HG03097 (cell line): ENCODE data around the gene MCU.
"Not testable (repeated sequence)": the region's sequence is repeated elsewhere in the genome, so short reads cannot be mapped to it uniquely, and the experiment has no call there.

Experiments
- ATAC-seq: cut with Tn5 transposase; IDR thresholded peaks from one replicate; pipeline ENCODE4 v1.9.1; 2021; ENCODE audit not compliant: unreplicated experiment, low FRiP score

The MCU gene

DNA sequence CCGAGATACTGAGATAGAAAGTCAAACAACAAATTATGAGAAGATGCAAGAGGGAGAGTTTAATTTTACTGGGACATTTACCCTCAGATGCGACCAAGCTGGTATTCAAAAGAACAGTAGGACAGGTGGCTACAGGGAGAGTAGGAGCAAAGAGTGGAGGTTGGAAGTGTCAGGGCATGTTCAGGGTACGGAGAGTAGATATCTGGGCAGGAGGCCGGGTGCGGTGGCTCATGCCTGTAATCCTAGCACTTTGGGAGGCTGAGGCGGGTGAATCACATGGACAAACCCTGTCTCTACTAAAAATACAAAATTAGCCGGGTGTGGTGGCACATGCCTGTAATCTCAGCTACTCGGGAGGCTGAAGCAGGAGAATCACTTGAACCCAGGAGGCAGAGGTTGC is 5.5 kb upstream of the MCU start:
- ATAC-seq = not testable (repeated sequence)

DNA sequence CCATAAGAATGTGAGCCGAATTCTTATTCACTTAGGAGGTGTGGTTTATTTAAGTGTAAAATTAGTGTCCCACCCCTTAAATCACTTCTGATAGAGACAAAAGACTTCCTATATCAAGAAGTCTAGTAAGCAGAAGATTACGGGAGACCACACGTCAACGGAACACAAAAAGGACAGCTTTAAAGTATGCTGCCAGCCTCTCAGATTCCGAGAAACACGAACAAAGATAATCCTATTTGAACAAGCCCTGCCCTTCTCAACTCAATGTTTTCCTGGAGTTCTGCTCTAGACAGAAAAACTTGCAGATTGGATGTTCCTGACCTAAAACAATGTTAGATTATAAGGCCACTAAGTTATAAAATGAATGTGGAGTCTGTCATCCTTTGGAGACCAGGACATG is 4.9 kb upstream of the MCU start:
- ATAC-seq = no peak

DNA sequence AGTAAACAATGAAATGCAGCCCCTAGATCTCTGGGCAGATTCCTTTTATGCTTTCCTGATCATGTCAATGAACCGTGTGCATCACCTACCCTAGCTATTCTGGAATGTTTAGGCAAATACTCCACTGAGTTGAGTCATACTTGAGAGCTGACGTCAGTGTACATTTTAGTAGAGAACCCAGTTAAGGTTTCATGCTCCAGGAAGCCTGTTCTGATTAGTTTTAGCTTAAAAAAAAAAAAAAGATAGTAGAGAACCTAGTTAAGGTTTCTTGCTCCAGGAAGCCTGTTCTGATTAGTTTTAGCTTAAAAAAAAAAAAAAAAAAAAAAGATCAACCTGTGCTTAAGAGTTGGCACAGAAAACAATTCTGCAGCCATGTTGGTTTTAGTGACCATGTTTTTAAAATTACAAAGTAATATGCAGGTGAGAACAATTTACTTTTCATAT is 3.7 kb upstream of the MCU start:
- ATAC-seq = no peak

DNA sequence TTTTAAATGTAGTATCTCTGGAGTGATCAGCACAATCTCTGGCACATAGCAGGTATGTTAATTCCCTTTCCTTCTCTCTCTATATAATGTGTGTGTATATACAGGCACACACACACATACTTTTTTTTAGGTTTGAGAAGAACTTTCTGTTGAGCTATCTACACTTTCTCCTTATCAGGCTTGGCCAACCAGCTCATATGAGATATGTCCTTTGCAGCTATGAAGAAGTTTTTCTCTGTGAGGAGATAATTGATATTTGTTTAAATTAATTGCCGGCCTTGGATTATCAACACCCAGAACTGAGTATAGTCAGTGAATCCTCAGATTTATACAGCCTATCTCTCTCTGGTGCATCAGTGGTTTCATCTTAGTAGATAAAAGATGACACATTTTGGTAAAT is 2.3 kb upstream of the MCU start:
- ATAC-seq = no peak

DNA sequence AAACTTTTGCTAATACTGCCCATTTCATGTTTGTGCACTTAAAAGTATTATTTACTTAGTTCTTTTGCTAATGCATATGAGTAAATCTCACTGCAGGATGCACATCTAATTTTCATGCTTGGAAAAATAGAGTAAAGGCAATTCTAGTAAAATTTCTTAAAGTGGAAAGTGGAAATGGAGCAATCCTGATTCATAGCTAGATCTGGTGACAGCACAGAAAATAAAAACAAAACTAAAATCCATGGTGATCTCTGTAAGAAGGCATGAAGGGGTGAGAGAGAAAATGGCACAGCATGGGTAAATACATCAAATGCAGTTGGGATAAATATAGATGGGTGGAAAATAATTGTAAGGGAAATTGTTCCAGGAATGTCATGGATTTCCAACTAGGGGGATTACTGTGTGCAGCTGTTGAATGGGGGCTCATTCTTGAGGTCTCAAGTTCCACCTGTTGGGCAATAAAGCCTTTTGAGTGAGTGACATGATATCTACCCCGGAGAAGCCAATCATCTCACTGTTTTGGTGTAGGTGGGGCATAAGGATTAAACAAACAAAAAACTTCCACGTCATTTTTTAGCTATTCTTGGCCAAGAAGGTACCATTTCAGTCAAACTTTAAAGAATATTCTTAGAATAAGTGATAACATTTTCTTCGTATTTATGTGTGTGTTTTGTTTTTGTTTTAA is 1.7 kb upstream of the MCU start:
- ATAC-seq = no peak

DNA sequence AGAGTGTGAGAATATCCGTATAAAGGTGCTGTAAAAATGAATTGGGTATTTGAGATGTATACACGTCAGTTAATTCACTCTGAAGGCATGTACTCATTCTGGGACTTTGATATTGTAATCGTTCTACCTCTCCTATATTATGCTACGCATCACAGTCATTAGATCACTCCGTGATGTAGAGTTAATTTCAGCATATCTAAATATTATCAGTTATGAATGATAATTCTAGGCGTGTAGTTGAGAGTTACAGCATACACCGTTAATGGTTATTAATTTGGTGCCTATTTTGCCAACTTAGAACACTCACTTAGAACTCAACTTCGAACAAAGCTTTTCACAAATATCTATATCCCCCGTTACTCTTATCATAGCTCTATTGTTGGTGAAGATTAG is 477 bp upstream of the MCU start:
- no peak for ATAC-seq

DNA sequence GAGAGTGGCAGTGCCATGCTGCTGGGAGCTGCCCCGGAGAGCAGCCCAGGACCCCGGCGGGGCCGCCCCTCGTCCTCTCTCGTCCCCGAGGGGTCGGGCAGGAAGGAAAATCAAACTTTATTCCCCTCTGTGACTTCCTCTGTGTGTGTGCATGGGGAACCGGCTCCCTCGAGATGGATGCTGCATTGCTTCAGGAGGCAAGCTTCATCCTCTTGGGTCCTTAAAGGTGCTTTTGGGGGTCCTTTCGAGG is 726 bp downstream of the MCU start:
- peak; percentile 21 for ATAC-seq

DNA sequence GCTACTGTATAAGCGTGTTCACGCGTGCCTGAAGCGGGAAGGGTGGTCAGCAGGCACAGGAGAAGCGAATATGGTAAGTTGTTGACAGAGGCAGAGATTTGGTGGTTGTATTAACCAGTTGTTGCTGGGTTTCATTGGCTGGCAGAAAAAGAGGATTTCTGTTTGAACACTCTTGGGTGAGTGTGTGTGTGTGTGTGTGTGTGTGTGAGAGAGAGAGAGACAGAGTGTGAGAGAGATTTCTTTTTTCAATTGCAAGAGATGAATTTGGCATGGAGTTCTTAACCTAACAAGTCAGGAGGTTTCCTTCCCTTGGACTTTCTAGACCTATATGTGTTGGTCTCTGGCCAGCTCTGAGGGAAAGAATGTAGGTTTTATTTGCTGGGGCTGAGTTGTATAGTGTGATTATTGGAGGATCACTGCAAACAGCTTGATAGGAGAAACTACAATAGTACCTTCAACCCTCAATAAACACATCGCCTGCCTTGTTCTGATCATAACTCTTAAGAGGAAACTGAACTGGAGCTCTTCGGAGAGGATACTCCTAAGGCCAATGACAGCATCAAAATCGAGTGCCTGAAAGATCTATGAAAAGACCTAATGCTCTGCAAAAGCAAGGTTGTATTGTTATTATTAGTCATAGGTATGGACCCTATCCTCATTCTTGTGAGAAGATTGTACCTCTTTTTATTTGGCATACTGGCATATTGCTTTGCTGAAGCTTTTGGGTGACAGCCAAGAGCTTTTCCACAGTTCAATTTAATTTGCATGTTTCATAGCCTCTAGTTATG is 1.2 kb downstream of the MCU start:
- ATAC-seq = no peak

DNA sequence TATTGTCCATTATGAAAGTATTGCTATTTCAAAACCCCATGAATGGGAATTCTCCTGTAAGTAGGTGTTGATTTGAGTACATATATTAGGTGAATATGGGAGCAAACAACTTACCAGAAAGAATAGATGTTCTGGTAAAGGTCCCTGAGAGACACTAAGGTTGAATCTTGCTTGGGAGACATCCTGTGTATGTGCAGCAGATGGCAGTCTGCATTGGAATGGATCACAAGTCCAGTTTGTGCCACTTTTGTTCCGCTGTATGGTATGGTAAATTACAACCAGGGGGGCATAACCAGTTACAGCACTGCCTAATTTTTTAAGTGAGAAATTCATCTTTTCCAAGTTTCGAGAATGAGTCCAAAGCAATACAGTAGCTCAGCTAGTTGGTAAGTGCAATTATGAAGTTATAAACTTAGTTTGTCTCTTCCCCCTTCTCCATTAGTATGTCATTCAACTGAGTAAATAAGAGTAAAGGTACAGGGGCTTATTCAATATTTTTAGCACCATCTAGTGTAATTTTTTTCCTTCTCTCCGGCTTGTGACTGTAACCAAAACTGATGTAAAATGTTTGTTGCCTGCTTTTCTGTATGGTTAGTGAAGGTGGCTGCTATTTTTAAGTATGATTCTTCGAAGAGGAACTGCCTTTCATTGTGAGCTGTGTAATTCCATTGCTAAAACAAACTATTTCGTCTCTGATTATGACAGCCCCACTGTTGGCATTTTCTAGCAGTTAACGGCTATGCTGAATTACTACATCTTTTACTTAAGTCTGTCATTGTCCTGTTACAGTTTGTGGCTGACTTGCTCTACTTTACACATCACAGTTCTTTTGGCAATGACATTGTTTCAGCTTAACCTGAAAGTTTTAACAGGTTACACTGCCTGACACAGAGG is 2.8 kb downstream of the MCU start:
- no peak for ATAC-seq

DNA sequence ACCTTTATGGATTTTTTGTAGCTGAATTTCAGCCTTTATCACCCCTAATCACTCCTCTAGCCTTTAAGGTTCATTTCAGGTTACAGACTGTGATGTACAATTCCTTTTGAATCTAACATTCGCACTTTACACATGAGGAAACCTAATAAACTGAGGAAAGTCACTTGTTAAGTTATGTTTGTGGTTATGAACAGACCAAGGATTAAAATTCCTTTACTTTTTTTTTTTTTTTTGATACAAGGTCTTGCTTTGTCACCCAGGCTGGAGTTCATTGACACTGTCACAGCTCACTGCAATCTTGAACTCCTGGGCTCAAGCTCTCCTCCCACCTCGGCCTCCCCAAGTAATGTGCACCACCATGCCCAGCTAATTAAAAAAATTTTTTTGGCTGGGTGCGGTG is 3.6 kb downstream of the MCU start:
- ATAC-seq = no peak

DNA sequence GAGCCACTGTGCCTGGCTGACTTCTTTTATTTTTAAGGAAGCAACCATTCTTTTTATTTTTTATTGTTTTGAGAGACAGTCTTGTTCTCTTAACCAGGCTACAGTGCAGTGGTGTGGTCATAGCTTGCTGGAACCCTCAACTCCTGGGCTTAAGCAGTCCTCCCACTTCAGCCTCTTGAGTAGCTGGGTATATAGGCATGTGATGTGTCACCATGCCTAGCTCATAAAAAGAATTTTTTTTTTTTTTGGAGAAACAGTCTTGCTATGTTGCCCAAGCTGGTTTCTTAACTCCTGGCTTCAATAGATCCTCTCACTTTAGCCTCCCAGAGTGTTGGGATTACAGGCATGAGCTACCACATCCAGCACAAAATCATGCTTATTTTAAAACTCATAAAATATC is 5.8 kb downstream of the MCU start:
- ATAC-seq = no peak

DNA sequence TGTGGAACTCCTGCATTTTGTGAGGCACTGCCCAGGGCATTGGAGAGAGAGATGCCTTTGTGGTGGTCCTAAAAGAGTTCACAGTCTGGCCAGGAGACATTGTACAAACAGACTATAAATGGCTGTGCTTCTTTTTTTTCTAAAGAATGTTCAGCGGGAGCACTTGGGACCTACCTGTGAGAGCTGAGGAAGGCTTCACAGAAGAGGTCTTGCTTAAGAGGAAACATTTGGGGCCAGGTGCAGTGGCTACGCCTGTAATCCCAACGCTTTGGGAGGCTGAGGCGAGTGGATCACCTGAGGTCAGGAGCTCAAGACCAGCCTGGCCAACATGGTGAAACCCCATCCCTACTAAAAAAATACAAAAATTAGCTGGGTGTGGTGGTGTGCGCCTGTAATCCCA is 10.5 kb downstream of the MCU start:
- not testable (repeated sequence) for ATAC-seq

DNA sequence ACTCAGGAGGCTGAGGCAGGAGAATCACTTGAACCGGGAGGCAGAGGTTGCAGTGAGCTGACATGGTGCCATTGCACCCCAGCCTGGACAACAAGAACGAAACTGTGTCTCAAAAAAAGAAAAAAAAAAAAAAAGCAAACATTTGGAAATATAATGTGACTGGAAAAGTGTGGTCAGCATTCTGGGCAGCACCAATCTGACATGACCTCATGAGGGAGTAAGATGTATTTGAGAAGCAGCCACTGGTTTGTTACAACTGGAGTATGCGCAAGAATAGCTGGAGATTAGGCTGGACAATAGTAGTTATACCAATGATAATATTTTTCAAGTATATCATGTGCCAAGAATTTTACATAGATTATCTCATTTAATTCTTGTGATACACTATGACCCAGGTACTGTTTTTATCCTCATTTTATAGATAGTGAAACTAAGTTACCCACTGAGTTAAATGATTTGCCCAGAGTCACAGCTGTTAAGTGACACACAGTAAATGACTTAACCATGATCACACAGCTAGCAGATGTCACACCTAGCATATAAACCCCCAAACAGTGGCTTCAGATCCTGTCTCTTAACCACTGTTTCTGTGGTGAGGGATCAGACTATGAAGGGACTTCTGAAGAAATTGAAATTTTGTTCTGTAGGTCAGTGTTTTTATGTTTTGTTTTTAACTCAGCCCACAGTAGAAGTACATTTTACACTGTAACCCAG is 11.1 kb downstream of the MCU start:
- peak; percentile 69 for ATAC-seq

DNA sequence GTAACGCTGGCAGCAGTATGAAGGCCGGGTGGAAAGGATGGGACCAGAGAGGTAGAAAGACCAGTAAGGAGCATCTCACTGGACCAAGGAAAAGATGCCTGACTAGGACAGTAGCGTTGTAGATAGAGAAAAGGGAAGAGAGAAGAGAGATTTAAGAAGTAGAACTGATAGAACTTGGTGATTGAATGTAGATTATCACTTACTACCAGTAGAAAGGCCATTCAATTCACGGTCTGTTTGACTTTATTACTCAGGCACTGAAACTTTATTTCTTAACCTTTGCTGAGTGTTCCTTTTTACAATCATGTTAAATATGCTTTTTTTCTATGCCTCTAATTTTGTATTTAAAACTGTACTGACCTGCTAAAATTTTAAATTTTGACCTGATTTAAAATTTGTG is 12.2 kb downstream of the MCU start:
- no peak for ATAC-seq

DNA sequence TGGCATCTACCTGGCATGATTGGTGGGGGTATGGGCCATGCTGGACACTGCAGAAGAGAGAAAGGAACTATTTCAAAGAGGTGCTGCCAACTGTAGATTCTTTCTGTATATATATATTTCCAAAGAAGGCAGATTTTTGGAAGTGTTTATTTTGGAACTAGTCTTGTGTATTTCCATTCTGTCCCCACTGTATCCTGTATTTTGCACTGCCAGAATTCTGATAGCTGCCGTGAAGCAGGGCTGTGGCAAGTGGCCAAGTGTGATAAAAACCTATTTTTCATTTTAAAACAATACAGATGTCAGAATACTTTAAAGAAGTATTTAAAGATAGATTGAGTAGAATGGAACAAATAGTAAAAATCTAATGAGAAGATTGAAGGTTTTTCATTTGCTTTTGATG is 17.1 kb downstream of the MCU start:
- no peak for ATAC-seq

DNA sequence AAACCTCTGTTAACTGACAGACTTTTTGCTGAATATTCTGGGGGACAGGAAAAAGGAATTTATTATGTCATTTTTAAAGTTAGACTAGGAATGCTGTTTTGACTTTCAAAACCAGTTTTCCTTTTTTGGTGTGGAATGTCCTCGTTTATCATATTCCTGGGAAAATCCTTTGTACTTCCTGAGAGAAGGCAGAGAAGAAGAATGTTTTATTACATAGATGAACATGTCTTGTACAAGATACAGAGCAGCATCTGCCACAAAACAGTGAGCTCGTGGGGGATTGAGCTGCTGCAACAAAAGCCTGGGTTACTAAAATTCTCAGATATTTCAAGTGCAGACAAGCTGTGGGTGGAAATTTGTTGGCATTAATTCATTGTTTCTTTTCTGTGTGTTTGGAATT is 20.2 kb downstream of the MCU start:
- ATAC-seq = no peak

DNA sequence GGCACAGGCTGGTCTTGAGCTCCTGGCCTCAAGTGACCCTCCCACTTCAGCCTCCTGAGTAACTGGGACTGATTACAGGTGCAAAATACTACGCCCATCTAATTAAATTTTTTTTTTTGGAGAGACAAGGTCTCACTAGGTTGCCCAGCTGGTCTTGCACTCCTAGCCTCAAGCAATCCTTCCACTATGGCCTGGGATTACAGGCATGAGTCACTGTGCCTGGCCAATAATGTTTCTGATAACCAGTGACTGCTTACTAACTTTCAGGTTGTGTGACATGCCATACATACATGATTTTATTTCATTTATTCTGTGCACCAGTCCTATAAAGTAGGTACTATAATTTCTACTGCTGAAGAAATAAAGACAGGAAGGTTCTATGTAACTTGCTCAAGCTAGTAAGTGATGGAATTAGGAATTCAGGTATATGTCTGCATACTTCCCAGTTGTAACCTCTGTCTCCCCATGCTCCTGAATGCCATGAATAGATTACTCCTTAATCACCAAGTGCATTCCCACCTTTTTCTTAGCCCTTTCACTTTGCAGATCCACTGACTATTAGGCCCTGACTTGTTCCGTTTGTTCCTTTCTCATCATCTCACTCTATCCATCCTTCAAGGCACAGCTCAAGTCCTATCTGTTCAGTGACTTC is 28.1 kb downstream of the MCU start:
- ATAC-seq = no peak

DNA sequence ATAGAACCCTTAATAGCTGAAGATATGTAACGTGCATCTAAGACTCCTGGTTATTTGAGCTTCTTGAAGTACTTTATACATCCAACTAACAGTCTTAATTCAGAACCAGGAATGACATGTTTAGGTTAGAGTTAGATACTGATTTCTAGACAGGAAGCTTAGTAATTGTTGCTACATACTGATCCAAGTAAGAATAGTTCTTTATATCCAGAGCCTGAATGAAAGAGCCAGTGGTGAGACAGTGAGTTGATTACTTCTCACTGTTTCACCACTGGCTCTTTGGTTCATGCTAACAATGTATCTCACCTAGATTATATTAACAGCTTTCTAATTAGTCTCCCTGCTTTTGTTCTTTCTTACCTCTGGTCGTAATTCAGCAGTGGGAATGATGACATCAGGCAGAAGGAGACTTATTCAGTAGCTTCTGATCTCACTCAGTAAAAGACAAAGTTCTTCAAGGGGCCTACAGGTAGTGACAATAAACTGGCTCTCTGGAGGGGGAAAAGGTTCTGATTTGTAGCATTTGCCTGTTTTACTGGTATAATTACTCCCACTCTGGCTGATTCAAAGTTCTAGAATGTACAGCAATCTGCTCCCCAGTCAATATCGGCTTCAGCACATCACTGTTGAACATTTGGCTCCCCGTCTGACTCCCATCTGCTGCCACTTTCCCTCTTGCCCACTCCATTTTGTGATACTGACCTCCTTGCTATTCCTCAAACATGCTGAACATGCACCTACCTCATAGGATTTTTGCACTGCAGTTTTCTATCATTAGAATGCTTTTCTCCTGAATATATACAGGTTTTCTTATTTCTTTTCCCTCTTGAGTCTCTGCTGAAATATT is 29.1 kb downstream of the MCU start:
- no peak for ATAC-seq

DNA sequence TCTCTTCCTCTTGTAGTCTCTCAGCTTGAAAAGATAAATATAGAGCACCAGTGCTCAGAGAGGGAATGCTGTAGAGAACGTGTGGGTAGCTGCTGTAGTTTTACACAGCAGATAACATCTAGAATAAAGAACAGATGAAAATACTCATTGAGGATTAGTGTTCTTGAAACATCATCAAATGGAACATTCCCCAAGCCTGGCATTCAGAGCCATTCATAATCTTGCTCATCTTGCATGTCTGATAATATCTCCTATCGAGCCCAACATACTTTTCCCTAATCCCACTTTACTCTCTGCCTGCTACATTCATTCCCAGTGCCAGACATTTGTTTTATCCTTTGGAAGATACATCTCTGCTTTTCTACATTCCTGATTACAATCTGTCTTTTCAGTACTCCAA is 35.2 kb downstream of the MCU start:
- ATAC-seq = no peak

DNA sequence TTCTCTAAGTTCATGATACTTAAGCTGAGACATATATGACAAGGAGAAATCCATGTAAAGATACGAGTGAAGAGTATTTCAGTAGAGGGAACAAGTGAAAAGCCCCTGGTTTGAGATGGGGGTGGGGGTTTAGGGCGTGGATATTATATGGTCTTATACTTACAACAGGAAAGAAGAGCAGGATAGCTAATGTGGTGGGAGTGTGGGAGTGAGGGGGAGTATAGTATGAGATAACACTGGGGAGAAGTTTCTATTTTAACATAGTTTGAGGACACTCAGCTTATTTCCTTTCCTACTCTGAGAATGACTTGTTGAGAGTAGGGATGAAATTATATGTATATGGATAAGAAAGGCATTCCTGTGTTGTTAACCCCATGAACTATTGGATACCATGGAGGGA is 36.5 kb downstream of the MCU start:
- no peak for ATAC-seq
